Spleen (tissue), 13 donors: Measurements from ENCODE around the gene SPNS1. TPM values are rescaled to one million over a fixed set of nuclear protein-coding genes. Genes with fewer than 3 reads are reported as not detected.
"Not testable (repeated sequence)": the region's sequence is repeated elsewhere in the genome, so short reads cannot be mapped to it uniquely, and the experiment has no call there.

ENCODE experiments used
- DNase-seq: peaks from one replicate; pipeline ENCODE4 v3.0.0-alpha.2; 2020
- H3K27ac ChIP-seq, 8 donors: fragments of 200-600 bp; sonication (generic) in 7 of 8; 1 replicate in 4 of 8; 2 replicates in 4 of 8; pipeline versions ENCODE4 v1.5.0 to v1.8.0; 2016 to 2021; ENCODE audit warnings: inconsistent platforms in 4 of 8, mild to moderate bottlenecking in 4 of 8, moderate library complexity in 1 of 8
- H3K27me3 ChIP-seq, 7 donors: fragments of 200-600 bp; sonication (generic) in 6 of 7; replicated peaks in 1 of 7; 1 replicate in 4 of 7; 2 replicates in 3 of 7; pipeline versions ENCODE4 v1.5.0 to v1.8.0; 2016 to 2021; ENCODE audit warnings: inconsistent platforms in 3 of 7, mild to moderate bottlenecking in 1 of 7
- H3K36me3 ChIP-seq, 6 donors: fragments of 200-600 bp; sonication (generic) in 5 of 6; 1 replicate in 4 of 6; 2 replicates in 2 of 6; pipeline versions ENCODE4 v1.5.0 to v1.8.0; 2016 to 2021; ENCODE audit warnings: inconsistent platforms in 2 of 6
- H3K4me1 ChIP-seq, 6 donors: fragments of 200-600 bp; sonication (generic) in 5 of 6; 1 replicate in 3 of 6; 2 replicates in 3 of 6; pipeline versions ENCODE4 v1.5.0 to v1.8.0; 2016 to 2021; ENCODE audit warnings: inconsistent platforms in 3 of 6
- H3K4me3 ChIP-seq, 8 donors: fragments of 200-600 bp; sonication (generic) in 7 of 8; 1 replicate in 4 of 8; 2 replicates in 4 of 8; pipeline versions ENCODE4 v1.5.0 to v1.8.0; 2016 to 2021; ENCODE audit warnings: inconsistent platforms in 4 of 8, mild to moderate bottlenecking in 4 of 8, moderate library complexity in 2 of 8
- H3K9me3 ChIP-seq, 8 donors: fragments of 200-600 bp; sonication (generic) in 7 of 8; 1 replicate in 4 of 8; 2 replicates in 4 of 8; pipeline versions ENCODE4 v1.5.0 to v1.8.0; 2016 to 2021; ENCODE audit warnings: inconsistent platforms in 4 of 8
- POLR2A ChIP-seq, 3 donors: fragments of 450-650 bp; IDR thresholded peaks; one replicate each; pipeline ENCODE4 v1.5.1; 2017; ENCODE audit warnings: antibody characterized with exemption in 3 of 3, mild to moderate bottlenecking in 1 of 3
- POLR2AphosphoS5 ChIP-seq, 3 donors: sonication (generic); formaldehyde crosslinking; IDR thresholded peaks; one replicate each; pipeline ENCODE4 v1.5.1; 2017; ENCODE audit warnings: antibody characterized with exemption in 3 of 3
- WGBS, 5 donors: extraction: QIAGEN DNeasy Blood & Tissue Kit in 3 of 5; methylation state at CpG; one replicate each; pipeline versions ENCODE4 v1.1.5 to v1.1.7; 2013 to 2018; 5-methylcytosine and 5-hydroxymethylcytosine counted together
- intact Hi-C: fragments of 100-400 bp; cut with DNase I; formaldehyde crosslinking; loops from one replicate; pipeline ENCODE4 v1.15.0; 2023; ENCODE audit warnings: low total_unique reads
- long read RNA-seq, 2 donors: transcript quantifications; one replicate each; lab custom pipeline, GENCODE V29; 2026
- polyA plus RNA-seq, 3 donors: library from polyadenylated mRNA; stranded (reverse); fragments of 200-250 nt; gene quantifications; one replicate each; pipeline ENCODE4 v1.2.1, GENCODE V29; 2013
- total RNA-seq, 7 donors: library from RNA; depleted of rRNA in 3 of 7; stranded (reverse); fragments of >200 nt in 3 of 7; fragmentation: NEBNext Ultra II Directional in 4 of 7; extraction: Animal tissue kit (Norgen Biotek cat#: 25700) in 4 of 7; gene quantifications; one replicate each; pipeline versions ENCODE4 v1.1.0 to v1.2.1, GENCODE V29; 2016 to 2021
- TF ChIP-seq, protein P1 (sequence below), 11 experiments: fragments of 200-600 bp in 7 of 11; fragments of 450-650 bp in 4 of 11; sonication (generic) in 4 of 11; IDR thresholded peaks in 8 of 11; conservative IDR thresholded peaks in 3 of 11; 1 replicate in 7 of 11; 2 replicates in 4 of 11; pipeline versions ENCODE4 v1.4.0 to v1.8.0; 2016 to 2021; ENCODE audit warnings: antibody characterized with exemption in 11 of 11, inconsistent platforms in 4 of 11, mild to moderate bottlenecking in 1 of 11
- donor health status: healthy with polysubstance abuse.
- donor health status: DM: no; HTN: no; CAD: no; lungs with moderate emphysema.
- donor health status: DM: no; HTN: no; CAD: no.
- donor health status: Bipolar disorder and iron deficiency.
- donor health status: healthy.
- donor health status: DM: no; HTN: no; CAD: no.
- donor health status: DM: yes; HTN: yes; CAD: no.

Gene SPNS1, protein sequence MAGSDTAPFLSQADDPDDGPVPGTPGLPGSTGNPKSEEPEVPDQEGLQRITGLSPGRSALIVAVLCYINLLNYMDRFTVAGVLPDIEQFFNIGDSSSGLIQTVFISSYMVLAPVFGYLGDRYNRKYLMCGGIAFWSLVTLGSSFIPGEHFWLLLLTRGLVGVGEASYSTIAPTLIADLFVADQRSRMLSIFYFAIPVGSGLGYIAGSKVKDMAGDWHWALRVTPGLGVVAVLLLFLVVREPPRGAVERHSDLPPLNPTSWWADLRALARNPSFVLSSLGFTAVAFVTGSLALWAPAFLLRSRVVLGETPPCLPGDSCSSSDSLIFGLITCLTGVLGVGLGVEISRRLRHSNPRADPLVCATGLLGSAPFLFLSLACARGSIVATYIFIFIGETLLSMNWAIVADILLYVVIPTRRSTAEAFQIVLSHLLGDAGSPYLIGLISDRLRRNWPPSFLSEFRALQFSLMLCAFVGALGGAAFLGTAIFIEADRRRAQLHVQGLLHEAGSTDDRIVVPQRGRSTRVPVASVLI
- total RNA-seq, result 10 to 100 TPM; 26.9 to 41.1 (median 29.8) TPM
- 10 to 100 TPM; 30.0 to 91.4 (median 68.1) TPM for polyA plus RNA-seq
- long read RNA-seq, donor 1, transcript SPNS1-201 (12 exons, 2,208 nt), result major isoform, 7 of 24 reads
- long read RNA-seq, donor 1, partial matches to known transcripts, result 13 of 24 reads
- long read RNA-seq, donor 1, other reads (novel, unspliced or antisense), result 0 of 24 reads
- long read RNA-seq, donor 2, partial matches to known transcripts, result 9 of 16 reads
- long read RNA-seq, donor 2, other reads (novel, unspliced or antisense), result 0 of 16 reads

DNA sequence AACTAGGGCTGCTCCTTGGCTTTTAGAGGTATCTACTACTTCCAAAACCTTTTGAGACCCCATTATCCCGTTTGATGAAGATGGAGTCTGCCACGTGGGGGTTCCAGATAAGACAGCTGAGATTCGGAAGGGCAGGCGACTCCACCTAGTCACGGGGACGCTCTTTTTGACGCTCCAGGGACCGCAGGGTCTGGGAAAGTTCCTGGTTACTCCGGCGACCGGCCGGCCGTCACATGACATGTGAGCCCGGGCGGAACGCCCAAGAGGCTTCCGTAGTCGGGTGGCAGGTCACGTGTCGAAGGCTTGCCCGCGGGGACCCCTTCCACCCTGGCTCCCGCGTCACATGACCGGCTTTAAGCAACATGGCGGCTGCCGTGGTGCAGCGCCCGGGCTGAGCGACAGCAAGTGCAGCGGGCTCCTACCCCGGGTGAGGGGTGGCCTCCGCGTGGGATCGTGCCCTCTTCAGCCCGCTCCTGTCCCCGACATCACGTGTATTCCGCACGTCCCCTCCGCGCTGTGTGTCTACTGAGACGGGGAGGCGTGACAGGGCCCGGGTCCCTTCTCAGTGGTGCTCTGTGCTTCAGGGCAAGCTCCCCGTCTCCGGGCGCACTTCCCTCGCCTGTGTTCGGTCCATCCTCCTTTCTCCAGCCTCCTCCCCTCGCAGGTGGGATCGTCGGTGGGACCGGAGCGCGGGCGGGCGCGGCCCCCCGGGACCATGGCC is at the start of gene SPNS1:
Gene SPNS1 (plus strand): TSS at position 342 of the 721 bp plus-strand sequence. CDS start 374 bp downstream, at position 716.
- H3K4me3 ChIP-seq, result peak within 1 kb of the TSS; percentile 84 to 100 (median 94)
- intact Hi-C loops, result no loop called here
- peaks cover 13 to 57% (median 37%) of the 10 kb centered on the region in 6 donors for H3K4me1 ChIP-seq
- DNase-seq, result peak; percentile 99
- WGBS, 5 donors, result 0 to 1% (median 0%) methylated on average over 20 to 60 of the region's 60 CpGs
- no peaks in the 10 kb centered on the region for H3K9me3 ChIP-seq
- H3K27ac ChIP-seq, result peak within 1 kb of the TSS; percentile 40 to 86 (median 77)
- TF ChIP-seq POLR2A (IDR thresholded peaks at IDR 0.05) (peak in 1 of 3 donors; percentile 54), POLR2AphosphoS5 (IDR thresholded peaks at IDR 0.05) (peak; percentile 92 to 96 (median 95))
- TF ChIP-seq, protein P1, sequence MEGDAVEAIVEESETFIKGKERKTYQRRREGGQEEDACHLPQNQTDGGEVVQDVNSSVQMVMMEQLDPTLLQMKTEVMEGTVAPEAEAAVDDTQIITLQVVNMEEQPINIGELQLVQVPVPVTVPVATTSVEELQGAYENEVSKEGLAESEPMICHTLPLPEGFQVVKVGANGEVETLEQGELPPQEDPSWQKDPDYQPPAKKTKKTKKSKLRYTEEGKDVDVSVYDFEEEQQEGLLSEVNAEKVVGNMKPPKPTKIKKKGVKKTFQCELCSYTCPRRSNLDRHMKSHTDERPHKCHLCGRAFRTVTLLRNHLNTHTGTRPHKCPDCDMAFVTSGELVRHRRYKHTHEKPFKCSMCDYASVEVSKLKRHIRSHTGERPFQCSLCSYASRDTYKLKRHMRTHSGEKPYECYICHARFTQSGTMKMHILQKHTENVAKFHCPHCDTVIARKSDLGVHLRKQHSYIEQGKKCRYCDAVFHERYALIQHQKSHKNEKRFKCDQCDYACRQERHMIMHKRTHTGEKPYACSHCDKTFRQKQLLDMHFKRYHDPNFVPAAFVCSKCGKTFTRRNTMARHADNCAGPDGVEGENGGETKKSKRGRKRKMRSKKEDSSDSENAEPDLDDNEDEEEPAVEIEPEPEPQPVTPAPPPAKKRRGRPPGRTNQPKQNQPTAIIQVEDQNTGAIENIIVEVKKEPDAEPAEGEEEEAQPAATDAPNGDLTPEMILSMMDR (IDR thresholded peaks at IDR 0.05 in 8 of 11, conservative IDR thresholded peaks at IDR 0.05 in 3 of 11), result no peak
- no peaks in the 10 kb centered on the region for H3K27me3 ChIP-seq
- H3K36me3 ChIP-seq, result peaks cover 0 to 35% (median 16%) of the 10 kb centered on the region in 6 donors

DNA sequence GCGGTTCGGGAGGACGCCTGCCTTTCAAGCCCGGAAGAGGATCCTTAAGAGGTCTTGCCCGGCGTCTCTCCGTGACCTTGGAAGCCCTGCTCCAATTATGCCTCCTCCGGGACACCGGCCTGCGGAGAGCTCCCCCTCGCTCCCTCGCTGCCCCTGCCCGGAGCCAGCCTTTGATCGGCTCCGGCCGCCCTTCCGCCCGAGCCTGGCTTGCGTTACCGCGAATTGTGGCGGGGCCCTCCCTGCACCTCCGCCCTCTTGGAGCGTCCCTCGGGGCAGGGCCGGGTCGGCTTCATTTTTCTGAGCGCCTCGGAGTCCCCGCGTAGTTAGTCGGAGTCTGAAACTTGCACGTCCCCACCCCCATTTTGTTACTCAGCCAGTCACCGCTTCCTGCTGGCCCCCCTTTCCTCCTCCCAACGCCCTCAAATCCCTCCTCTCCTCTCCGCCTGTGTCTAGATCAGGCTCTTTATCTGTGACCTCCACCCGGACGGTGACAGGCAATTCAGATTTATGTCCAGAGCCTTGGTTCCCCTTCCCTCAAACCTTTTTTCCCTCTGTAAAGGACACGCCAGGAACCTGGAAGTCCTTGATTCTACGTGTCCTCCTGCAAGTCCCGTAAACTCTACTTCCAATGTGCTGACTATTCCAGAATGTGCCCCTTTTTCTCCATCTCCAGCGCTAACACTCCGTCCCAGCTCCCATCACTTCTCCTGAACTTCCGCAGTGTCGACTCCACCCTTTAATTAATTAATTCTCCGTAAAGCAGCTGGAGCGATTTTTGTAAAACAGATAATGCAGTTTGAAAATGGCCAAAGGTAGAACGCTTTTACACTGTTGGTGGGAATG is 49.0 kb upstream of the SPNS1 start:
- Histone ChIP-seq H3K27me3 (no peaks in the 10 kb centered on the region), H3K27ac (peak overlapping the region; percentile 94 to 100 (median 98)), H3K4me1 (peaks cover 15 to 70% (median 44%) of the 10 kb centered on the region in 6 donors), H3K9me3 (no peaks in the 10 kb centered on the region), H3K4me3 (peak overlapping the region; percentile 58 to 92 (median 78)), H3K36me3 (peaks cover 0 to 26% (median 7%) of the 10 kb centered on the region in 6 donors)
- intact Hi-C loops, result no loop called here
- peak in 1 of 3 donors; percentile 19 for TF ChIP-seq POLR2A (IDR thresholded peaks at IDR 0.05)
- TF ChIP-seq, protein P1 (IDR thresholded peaks at IDR 0.05 in 8 of 11, conservative IDR thresholded peaks at IDR 0.05 in 3 of 11), result no peak
- TF ChIP-seq POLR2AphosphoS5 (IDR thresholded peaks at IDR 0.05), result peak; percentile 73 to 88 (median 79)
- WGBS, 5 donors, result 1 to 2% (median 1%) methylated on average over 38 to 48 of the region's 48 CpGs
- DNase-seq, result no peak

DNA sequence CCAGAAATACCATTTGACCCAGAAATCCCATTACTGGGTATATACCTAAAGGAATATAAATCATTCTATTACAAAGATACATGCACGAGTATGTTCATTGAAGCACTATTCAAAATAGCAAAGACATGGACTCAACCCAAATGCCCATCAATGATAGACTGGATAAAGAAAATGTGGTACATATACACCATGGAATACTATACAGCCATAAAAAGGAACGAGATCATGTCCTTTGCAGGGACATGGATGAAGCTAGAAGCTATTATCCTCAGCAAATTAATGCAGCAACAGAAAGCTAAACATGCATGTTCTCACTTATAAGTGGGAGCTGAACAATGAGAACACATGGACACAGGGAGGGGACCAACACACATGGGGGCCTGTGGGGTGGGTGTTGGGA is 48.3 kb upstream of the SPNS1 start:
- Histone ChIP-seq H3K4me1 (peaks cover 21 to 70% (median 47%) of the 10 kb centered on the region in 6 donors), H3K36me3 (peaks cover 0 to 19% (median 2%) of the 10 kb centered on the region in 6 donors), H3K4me3 (peak overlapping the region in 3 of 8 donors; percentile 83 to 92 (median 86)), H3K27ac (peak overlapping the region; percentile 94 to 100 (median 98))
- DNase-seq, intact Hi-C loops, H3K9me3 ChIP-seq, H3K27me3 ChIP-seq: not testable (repeated sequence)
- WGBS, 5 donors, result 60 to 71% (median 65%) methylated on average over 2 of the region's 2 CpGs
